Mucosa of descending colon (tissue), 3 donors: ENCODE data around the gene AP1G2. TPM values are rescaled to one million over a fixed set of nuclear protein-coding genes. Genes with fewer than 3 reads are reported as not detected.
A peak's percentile ranks its signal among the peaks of the same experiment; 100 is the strongest.
"Not testable (repeated sequence)": the region's sequence is repeated elsewhere in the genome, so short reads cannot be mapped to it uniquely, and the experiment has no call there.

ENCODE experiments used
- ATAC-seq: fragments of 200-7000 bp; cut with Tn5 transposase; one replicate; pipeline ENCODE4 v1.9.1; 2020; ENCODE audit warnings: mild to moderate bottlenecking, moderate library complexity
- DNase-seq, 3 donors: peaks; one replicate each; pipeline ENCODE4 v3.0.0-alpha.2; 2020
- H3K36me3 ChIP-seq: fragments of 200-600 bp; one replicate; pipeline ENCODE4 v1.8.0; 2021; ENCODE audit warnings: low read depth, mild to moderate bottlenecking
- H3K4me1 ChIP-seq: fragments of 200-600 bp; one replicate; pipeline ENCODE4 v1.8.0; 2021; ENCODE audit warnings: low read depth, mild to moderate bottlenecking
- H3K4me3 ChIP-seq: fragments of 200-600 bp; one replicate; pipeline ENCODE4 v1.8.0; 2021; ENCODE audit warnings: mild to moderate bottlenecking
- H3K9me3 ChIP-seq: fragments of 200-600 bp; one replicate; pipeline ENCODE4 v1.8.0; 2021; ENCODE audit warnings: mild to moderate bottlenecking
- CTCF ChIP-seq: fragments of 200-600 bp; IDR thresholded peaks from one replicate; pipeline ENCODE4 v1.8.0; 2022; ENCODE audit warnings: antibody characterized with exemption, mild to moderate bottlenecking
- intact Hi-C, 2 donors: fragments of 100-400 bp; cut with DNase I in 1 of 2; cut with micrococcal nuclease in 1 of 2; formaldehyde crosslinking; loops; one replicate each; pipeline versions ENCODE4 v1.11.0 to v1.11.1; 2022; cut with DNase I, micrococcal nuclease
- total RNA-seq, 3 donors: library from RNA; stranded (reverse); fragmentation: NEBNext Ultra II Directional in 2 of 3; extraction: Animal tissue kit (Norgen Biotek cat#: 25700) in 2 of 3; gene quantifications; one replicate each; pipeline versions ENCODE4 v1.2.1 to v1.2.4, GENCODE V29; 2021 to 2023
- donor health status: DM: no; HTN: no; CAD: no; lungs with moderate emphysema.
- donor health status: DM: no; HTN: no; CAD: no.
- donor health status: DM: no; HTN: yes; CAD: no.

AP1G2 gene
- total RNA-seq, 3 donors from 2014 or later, result 95.4 to 271 (median 122) TPM

GRCh38 chr14:23612354-23612732, 44.8 kb upstream of the AP1G2 start:
- Histone ChIP-seq H3K36me3 (no peaks in the 10 kb centered on the region), H3K4me1 (peaks cover 33% of the 10 kb centered on the region), H3K9me3 (no peaks in the 10 kb centered on the region), H3K4me3 (no peak overlapping the region)
- no peak for TF ChIP-seq CTCF
- ATAC-seq (no peak), DNase-seq (no peak)
- intact Hi-C loops, result no loop called here

- no peak for DNase-seq
- Histone ChIP-seq H3K36me3 (no peaks in the 10 kb centered on the region), H3K4me3 (no peak overlapping the region), H3K9me3 (no peaks in the 10 kb centered on the region), H3K4me1 (peaks cover 33% of the 10 kb centered on the region)
- intact Hi-C loops, result no loop called here
- TF ChIP-seq CTCF, result no peak
- peak; percentile 11 for ATAC-seq
These were observed 43.3 kb upstream of the AP1G2 start for GRCh38 chr14:23610815-23611289.

GRCh38 chr14:23610090-23610814, 42.7 kb upstream of the AP1G2 start:
- TF ChIP-seq CTCF, result no peak
- Histone ChIP-seq H3K9me3 (no peaks in the 10 kb centered on the region), H3K36me3 (no peaks in the 10 kb centered on the region), H3K4me3 (no peak overlapping the region), H3K4me1 (peaks cover 33% of the 10 kb centered on the region)
- intact Hi-C loops, result no loop called here
- peak; percentile 38 for ATAC-seq
- DNase-seq, result no peak

- peak in 2 of 3 donors; percentile 68 to 77 for DNase-seq
- H3K36me3 ChIP-seq, H3K9me3 ChIP-seq, H3K4me3 ChIP-seq, intact Hi-C loops: not testable (repeated sequence)
- peaks cover 33% of the 10 kb centered on the region for H3K4me1 ChIP-seq
- peak; percentile 76 for ATAC-seq
These were observed 42.0 kb upstream of the AP1G2 start for GRCh38 chr14:23609411-23610089.

- intact Hi-C loops, result no loop called here
- Histone ChIP-seq H3K4me3 (no peak overlapping the region), H3K9me3 (no peaks in the 10 kb centered on the region), H3K36me3 (no peaks in the 10 kb centered on the region), H3K4me1 (peaks cover 33% of the 10 kb centered on the region)
- DNase-seq (no peak), ATAC-seq (no peak)
- TF ChIP-seq CTCF, result no peak
These were observed 41.4 kb upstream of the AP1G2 start for GRCh38 chr14:23609001-23609400.

GRCh38 chr14:23608454-23608853, 40.9 kb upstream of the AP1G2 start:
- no peak for TF ChIP-seq CTCF
- intact Hi-C loops, result no loop called here
- Histone ChIP-seq H3K9me3 (no peaks in the 10 kb centered on the region), H3K4me1 (peaks cover 33% of the 10 kb centered on the region), H3K4me3 (no peak overlapping the region), H3K36me3 (no peaks in the 10 kb centered on the region)
- no peak for ATAC-seq
- no peak for DNase-seq
